ENCODE results near the gene TESMIN. TPM values are rescaled to one million over a fixed set of nuclear protein-coding genes. Genes with fewer than 3 reads are reported as not detected.

Gene TESMIN
- total RNA-seq, 1 donor from 2014 or later, result 2.4 TPM

- no peak overlapping the region for H3K4me3 ChIP-seq (ENCODE audit: low read depth, low read length)
- no peak for TF ChIP-seq CTCF (IDR thresholded peaks at IDR 0.05; ENCODE audit: insufficient read depth, low read length, severe bottlenecking)
- H3K27me3 ChIP-seq (ENCODE audit: control insufficient read depth, insufficient read depth, low read length), result peaks cover 25% of the 10 kb centered on the region
- DNase-seq (ENCODE audit: low read depth) (no peak), FAIRE-seq (no peak)
- H3K36me3 ChIP-seq (ENCODE audit: control insufficient read depth, insufficient read depth, low read length), result no peaks in the 10 kb centered on the region
Observed at GRCh38 chr11:68686486-68686885, 64.8 kb downstream of the TESMIN start.

GRCh38 chr11:68685656-68686380, 65.5 kb downstream of the TESMIN start:
- Histone ChIP-seq H3K27me3 (ENCODE audit: control insufficient read depth, insufficient read depth, low read length) (peaks cover 25% of the 10 kb centered on the region), H3K4me3 (ENCODE audit: low read depth, low read length) (no peak overlapping the region), H3K36me3 (ENCODE audit: control insufficient read depth, insufficient read depth, low read length) (no peaks in the 10 kb centered on the region)
- no peak for TF ChIP-seq CTCF (IDR thresholded peaks at IDR 0.05; ENCODE audit: insufficient read depth, low read length, severe bottlenecking)
- DNase-seq (ENCODE audit: low read depth) (no peak), FAIRE-seq (no peak)

- TF ChIP-seq CTCF (IDR thresholded peaks at IDR 0.05; ENCODE audit: insufficient read depth, low read length, severe bottlenecking), result no peak
- peak within 1 kb of the TSS; percentile 42 for H3K4me3 ChIP-seq (ENCODE audit: low read depth, low read length)
- H3K27me3 ChIP-seq (ENCODE audit: control insufficient read depth, insufficient read depth, low read length), result peaks cover 23% of the 10 kb centered on the region
- DNase-seq (ENCODE audit: low read depth), result no peak
- FAIRE-seq, result no peak
- H3K36me3 ChIP-seq (ENCODE audit: control insufficient read depth, insufficient read depth, low read length), result no peaks in the 10 kb centered on the region
Observed at GRCh38 chr11:68684385-68685356, 66.6 kb downstream of the TESMIN start, which contains the start of gene GAL. TSS of gene GAL (plus strand) at chr11:68684544. CDS start at chr11:68684924, 380 bp downstream.

DNA sequence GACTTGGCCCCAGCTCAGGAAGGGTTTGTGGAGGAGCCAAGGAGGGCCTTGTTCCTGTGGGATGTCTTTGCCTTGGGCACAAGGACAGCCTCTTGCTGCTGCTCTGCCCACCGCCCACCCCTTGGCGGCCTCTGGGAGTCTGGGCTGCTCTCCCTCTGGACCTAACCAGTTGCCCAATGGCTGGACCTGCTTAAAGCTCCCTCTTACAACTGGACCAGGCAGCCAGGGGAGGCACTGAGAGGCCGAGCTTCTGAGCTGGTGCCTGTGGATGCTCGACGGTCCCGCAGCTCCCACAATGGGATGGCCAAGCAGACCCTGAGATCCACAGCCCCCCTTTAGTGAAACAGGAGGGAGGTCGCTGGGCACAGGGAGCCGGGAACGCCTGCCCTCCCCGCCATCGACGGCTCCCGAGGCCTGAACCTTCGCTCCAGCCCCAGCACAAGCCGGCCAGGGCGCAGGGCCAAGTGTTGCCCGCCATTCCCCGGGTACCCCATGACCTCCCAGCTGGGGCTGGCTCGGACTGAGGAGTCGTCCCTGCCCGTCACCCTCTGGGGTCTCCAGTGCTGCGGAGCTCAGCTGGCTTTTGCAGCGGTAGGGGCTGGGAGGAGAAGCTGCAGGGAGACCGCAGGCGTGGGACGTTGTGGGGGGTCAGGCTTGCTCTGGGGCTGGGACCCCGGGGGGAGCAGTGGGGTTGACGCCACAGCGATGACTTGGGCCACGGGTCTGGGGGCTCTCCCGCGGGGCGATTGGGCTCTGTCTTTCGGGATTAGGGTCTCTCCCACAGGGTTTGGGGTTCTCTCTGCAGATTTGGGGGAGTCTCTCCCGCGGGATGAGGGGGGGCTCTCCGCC, 67.6 kb downstream of the TESMIN start:
- Histone ChIP-seq H3K27me3 (ENCODE audit: control insufficient read depth, insufficient read depth, low read length) (peaks cover 23% of the 10 kb centered on the region), H3K36me3 (ENCODE audit: control insufficient read depth, insufficient read depth, low read length) (no peaks in the 10 kb centered on the region), H3K4me3 (ENCODE audit: low read depth, low read length) (no peak overlapping the region)
- DNase-seq (ENCODE audit: low read depth), result no peak
- no peak for TF ChIP-seq CTCF (IDR thresholded peaks at IDR 0.05; ENCODE audit: insufficient read depth, low read length, severe bottlenecking)
- no peak for FAIRE-seq

DNA sequence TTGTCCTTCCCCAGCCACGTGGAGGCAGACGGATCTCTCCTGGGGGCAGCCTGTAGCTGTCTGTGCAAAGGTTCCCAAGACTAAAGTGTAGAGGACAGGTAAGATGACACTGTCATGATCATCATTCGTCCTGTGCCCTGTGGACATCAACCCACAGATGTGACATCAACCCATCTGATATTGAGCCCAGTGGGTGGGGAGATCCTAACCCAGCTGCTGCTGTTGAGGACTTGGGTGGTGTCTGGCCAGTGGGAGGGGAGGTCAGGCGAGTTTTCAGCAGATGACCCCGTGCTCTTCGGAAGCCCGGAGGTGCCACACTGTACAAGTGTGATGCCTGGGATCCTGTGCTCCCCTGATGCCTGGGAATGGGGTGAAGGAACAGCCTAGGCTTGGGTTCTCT, 68.2 kb downstream of the TESMIN start:
- H3K27me3 ChIP-seq (ENCODE audit: control insufficient read depth, insufficient read depth, low read length), result peaks cover 23% of the 10 kb centered on the region

More for the DNA sequence above, 68.2 kb downstream of the TESMIN start:
- Histone ChIP-seq H3K4me3 (ENCODE audit: low read depth, low read length) (no peak overlapping the region), H3K36me3 (ENCODE audit: control insufficient read depth, insufficient read depth, low read length) (no peaks in the 10 kb centered on the region)
- no peak for TF ChIP-seq CTCF (IDR thresholded peaks at IDR 0.05; ENCODE audit: insufficient read depth, low read length, severe bottlenecking)
- no peak for FAIRE-seq
- DNase-seq (ENCODE audit: low read depth), result no peak
